ENCODE measurements around the gene ALG3. TPM values are rescaled to one million over a fixed set of nuclear protein-coding genes. Genes with fewer than 3 reads are reported as not detected.

Gene ALG3
- total RNA-seq, 2 donors from 2014 or later: 37.3 to 42.5 TPM

- peaks cover 1% of the 10 kb centered on the region for H3K4me1 Mint-ChIP-seq
- peak within 1 kb of the TSS; percentile 98 for H3K27ac Mint-ChIP-seq
- peaks cover 19% of the 10 kb centered on the region for H3K27me3 Mint-ChIP-seq (ENCODE audit: insufficient read depth)
- Histone ChIP-seq H3K9ac (ENCODE audit: extremely low read depth, low read length, poor library complexity, severe bottlenecking) (peak within 1 kb of the TSS; percentile 87), H3K36me3 (ENCODE audit: control insufficient read depth, insufficient read depth, low read length) (peaks cover 11% of the 10 kb centered on the region), H3K27ac (ENCODE audit: low read depth, low read length) (peak within 1 kb of the TSS; percentile 76), H3K4me3 (ENCODE audit: low read length) (peak within 1 kb of the TSS; percentile 100), H3K4me1 (ENCODE audit: control insufficient read depth, insufficient read depth, low read length) (no peaks in the 10 kb centered on the region), H3K27me3 (ENCODE audit: control insufficient read depth, insufficient read depth, low read length, poor library complexity, severe bottlenecking) (peaks cover 33% of the 10 kb centered on the region), H3K9me3 (ENCODE audit: control insufficient read depth, low read length) (no peaks in the 10 kb centered on the region)
- H3K36me3 Mint-ChIP-seq (ENCODE audit: low read depth): peaks cover 6% of the 10 kb centered on the region
- TF ChIP-seq CTCF (conservative IDR thresholded peaks at IDR 0.05): peak; percentile 73
- DNase-seq: peak; percentile 99
- 0 to 1% methylated on average over 26 to 54 of the region's 54 CpGs for WGBS, 2 experiments (ENCODE audit: insufficient coverage in 1 of 2, insufficient read length in 1 of 2)
- no peaks in the 10 kb centered on the region for H3K9me3 Mint-ChIP-seq
- peak within 1 kb of the TSS; percentile 82 for H3K4me3 Mint-ChIP-seq
Observed at GRCh38 chr3:184249412-184250166, 827 bp upstream of the ALG3 start, which contains the start of gene EEF1AKMT4. TSS of gene EEF1AKMT4 (plus strand) at chr3:184249672. CDS start at chr3:184249695, 23 bp downstream.

GRCh38 chr3:184242297-184242685, 6.5 kb downstream of the ALG3 start:
- no peak overlapping the region for H3K4me3 Mint-ChIP-seq
- H3K9me3 ChIP-seq (ENCODE audit: control insufficient read depth, low read length): no peaks in the 10 kb centered on the region

More at GRCh38 chr3:184242297-184242685, 6.5 kb downstream of the ALG3 start:
- 80 to 90% methylated on average over 2 to 5 of the region's 5 CpGs for WGBS, 2 experiments (ENCODE audit: insufficient coverage in 1 of 2, insufficient read length in 1 of 2)
- Mint-ChIP-seq H3K9me3 (no peaks in the 10 kb centered on the region), H3K36me3 (ENCODE audit: low read depth) (peaks cover 22% of the 10 kb centered on the region), H3K4me1 (no peaks in the 10 kb centered on the region), H3K27ac (no peak overlapping the region), H3K27me3 (ENCODE audit: insufficient read depth) (peaks cover 26% of the 10 kb centered on the region)
- H3K4me1 ChIP-seq (ENCODE audit: control insufficient read depth, insufficient read depth, low read length): no peaks in the 10 kb centered on the region
- no peak for DNase-seq
- no peak overlapping the region for H3K4me3 ChIP-seq (ENCODE audit: low read length)
- H3K36me3 ChIP-seq (ENCODE audit: control insufficient read depth, insufficient read depth, low read length): peaks cover 26% of the 10 kb centered on the region
- no peak overlapping the region for H3K27ac ChIP-seq (ENCODE audit: low read depth, low read length)
- TF ChIP-seq CTCF (conservative IDR thresholded peaks at IDR 0.05): no peak
- peaks cover 5% of the 10 kb centered on the region for H3K27me3 ChIP-seq (ENCODE audit: control insufficient read depth, insufficient read depth, low read length, poor library complexity, severe bottlenecking)
- no peak overlapping the region for H3K9ac ChIP-seq (ENCODE audit: extremely low read depth, low read length, poor library complexity, severe bottlenecking)
